Limb (tissue), 2 donors: ENCODE results near the gene EHD3.

Experiments used
- DNase-seq, 2 donors: peaks; one replicate each; pipeline ENCODE4 v3.0.0-alpha.2; 2016; ENCODE audit errors: extremely low spot score in 2 of 2

The EHD3 gene

GRCh38 chr2:31284107-31284506 is 50.2 kb downstream of the EHD3 start:
- DNase-seq: no peak

GRCh38 chr2:31286230-31286629 is 52.3 kb downstream of the EHD3 start:
- peak in 1 of 2 donors; percentile 3 for DNase-seq

- DNase-seq: peak in 1 of 2 donors; percentile 8
These were observed 53.1 kb downstream of the EHD3 start for GRCh38 chr2:31286961-31287550.

- DNase-seq: peak in 1 of 2 donors; percentile 3
These were observed 53.7 kb downstream of the EHD3 start for GRCh38 chr2:31287654-31288053.

- DNase-seq: peak in 1 of 2 donors; percentile 7
These were observed 60.2 kb downstream of the EHD3 start for GRCh38 chr2:31294196-31294595.

GRCh38 chr2:31296641-31297287 is 62.8 kb downstream of the EHD3 start:
- DNase-seq: peak in 1 of 2 donors; percentile 9

- peak in 1 of 2 donors; percentile 3 for DNase-seq
These were observed 63.8 kb downstream of the EHD3 start for GRCh38 chr2:31297751-31298150.

GRCh38 chr2:31299547-31299946 is 65.6 kb downstream of the EHD3 start:
- no peak for DNase-seq

GRCh38 chr2:31300309-31300708 is 66.4 kb downstream of the EHD3 start:
- no peak for DNase-seq

- DNase-seq: no peak
These were observed 69.1 kb downstream of the EHD3 start for GRCh38 chr2:31302940-31303563.

- DNase-seq: no peak
These were observed 70.9 kb downstream of the EHD3 start for GRCh38 chr2:31304816-31305215.

GRCh38 chr2:31312898-31313297 is 78.9 kb downstream of the EHD3 start:
- DNase-seq: no peak

- DNase-seq: no peak
These were observed 80.8 kb downstream of the EHD3 start for GRCh38 chr2:31314761-31315160.

- no peak for DNase-seq
These were observed 83.4 kb downstream of the EHD3 start for GRCh38 chr2:31317396-31317795.

GRCh38 chr2:31318361-31319336 is 84.7 kb downstream of the EHD3 start:
- DNase-seq: no peak
